HG02610 (cell line): ENCODE data around the gene ACBD7.

Source experiments
- ATAC-seq: cut with Tn5 transposase; IDR thresholded peaks from one replicate; pipeline ENCODE4 v1.9.1; 2021; ENCODE audit warnings: mild to moderate bottlenecking, moderate library complexity; ENCODE audit not compliant: unreplicated experiment

ACBD7 gene

GRCh38 chr10:15088428-15089261 lies at the start of gene ACBD7:
Gene ACBD7, minus strand, starts transcription at chr10:15088776. Its CDS starts 48 bp downstream, at chr10:15088728.
- ATAC-seq = peak; percentile 98

- no peak for ATAC-seq
Measured at GRCh38 chr10:15137636-15138035, 49.1 kb upstream of the ACBD7 start.

GRCh38 chr10:15137036-15137359 lies 48.4 kb upstream of the ACBD7 start:
- ATAC-seq = no peak

- ATAC-seq = no peak
Measured at GRCh38 chr10:15136129-15137035, 47.8 kb upstream of the ACBD7 start.

GRCh38 chr10:15131330-15131729 lies 42.8 kb upstream of the ACBD7 start:
- ATAC-seq = no peak

DNA sequence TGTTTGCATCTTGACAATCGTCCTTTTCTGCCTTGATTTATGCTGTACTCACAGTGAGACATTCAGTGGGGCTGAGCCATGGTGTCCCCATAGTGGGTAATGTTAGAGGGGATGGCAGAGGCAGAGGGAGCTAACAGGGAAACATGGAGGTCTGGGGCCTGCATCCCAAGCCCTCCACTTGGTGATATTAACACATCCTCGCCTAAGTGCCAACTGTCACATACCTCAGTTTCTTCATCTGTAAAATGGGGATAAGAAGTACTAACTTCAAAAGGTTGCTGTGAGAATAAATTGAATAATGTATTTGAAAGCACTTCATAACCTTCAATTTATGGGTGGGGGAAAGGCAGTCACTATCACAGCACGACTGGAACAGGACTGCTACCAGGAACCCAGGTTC lies 36.3 kb upstream of the ACBD7 start:
- no peak for ATAC-seq

DNA sequence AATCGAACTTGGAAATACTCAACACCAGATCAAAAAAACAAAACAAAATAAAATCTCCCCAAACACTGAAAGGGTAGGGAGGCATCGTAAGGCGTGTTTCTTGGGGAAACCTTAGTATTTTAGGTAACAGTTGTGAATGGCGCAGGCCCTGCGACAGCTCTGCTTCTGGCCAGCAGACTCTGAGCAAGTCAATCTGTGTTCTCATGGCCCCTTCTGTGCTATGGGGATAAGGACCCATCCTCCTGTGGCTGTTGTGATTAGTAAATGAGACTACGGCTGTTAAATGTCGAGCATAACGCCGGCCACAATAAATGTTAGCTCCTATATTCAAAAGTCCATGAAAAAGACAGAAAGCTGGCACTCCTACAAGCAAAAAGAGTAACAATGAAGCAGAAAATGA lies 35.6 kb upstream of the ACBD7 start:
- no peak for ATAC-seq

DNA sequence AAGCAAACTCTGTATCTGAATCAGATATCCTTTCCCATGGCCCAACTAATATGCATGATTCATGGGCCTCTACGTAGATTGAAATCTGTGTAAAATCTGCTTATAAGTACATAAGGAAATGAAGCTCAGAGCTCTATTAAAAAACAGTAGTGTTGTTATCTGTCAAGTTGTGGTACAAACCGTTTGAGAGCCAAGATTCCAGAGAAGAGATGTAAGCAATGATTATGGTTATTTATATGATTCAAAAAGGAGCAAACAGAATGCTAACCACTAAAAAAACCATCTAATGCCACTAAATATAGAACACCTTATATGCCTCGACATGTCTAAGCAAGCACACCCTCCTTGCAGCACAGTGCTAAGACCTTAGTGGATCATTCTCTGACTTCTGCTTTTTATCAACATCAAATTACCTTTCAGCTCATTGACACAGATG lies 35.2 kb upstream of the ACBD7 start:
- ATAC-seq = peak; percentile 44

DNA sequence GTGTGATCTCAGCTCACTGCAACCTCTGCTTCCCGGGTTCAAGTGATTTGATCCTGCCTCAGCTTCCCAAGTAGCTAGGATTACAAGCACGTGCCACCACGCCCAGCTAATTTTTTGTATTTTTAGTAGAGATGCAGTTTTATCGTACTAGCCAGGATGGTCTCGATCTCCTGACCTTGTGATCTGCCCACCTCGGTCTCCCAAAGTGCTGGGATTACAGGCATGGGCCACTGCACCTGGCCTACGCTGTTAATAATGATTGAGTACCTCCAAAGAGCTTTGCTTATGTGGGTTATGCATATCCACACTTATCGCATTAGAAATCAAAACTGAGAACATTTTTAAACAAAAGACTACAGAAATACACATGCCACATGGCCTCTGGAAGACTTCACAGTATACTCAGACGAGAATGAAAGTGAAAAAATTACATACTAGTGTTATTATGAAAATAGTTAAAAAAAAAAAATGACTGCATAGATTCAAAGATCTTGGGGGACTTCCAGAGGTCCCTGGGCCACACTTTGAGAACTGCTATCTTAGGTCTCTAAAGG lies 34.0 kb upstream of the ACBD7 start:
- ATAC-seq = peak; percentile 82

GRCh38 chr10:15121707-15122106 lies 33.1 kb upstream of the ACBD7 start:
- no peak for ATAC-seq

- no peak for ATAC-seq
Measured at GRCh38 chr10:15120523-15120922, 31.9 kb upstream of the ACBD7 start.

- no peak for ATAC-seq
Measured at GRCh38 chr10:15118615-15119014, 30.0 kb upstream of the ACBD7 start.

DNA sequence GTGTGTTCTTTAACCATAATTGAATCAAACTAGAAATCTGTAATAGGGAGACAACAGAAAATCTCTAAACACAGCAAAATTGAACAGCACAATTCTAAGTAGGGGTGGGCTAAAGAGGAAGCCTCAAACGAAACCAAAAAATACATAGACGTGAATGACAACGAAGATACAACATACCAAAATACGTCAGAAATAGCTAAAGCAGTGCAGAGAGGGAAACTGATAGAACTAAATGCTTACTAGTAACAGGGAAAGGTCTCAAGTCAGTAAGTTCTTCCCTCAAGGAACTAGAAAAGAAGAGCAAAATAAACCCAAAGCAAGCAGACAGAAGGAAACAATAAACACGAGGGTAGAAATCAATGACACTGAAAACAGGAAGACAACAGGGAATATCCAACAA lies 27.6 kb upstream of the ACBD7 start:
- ATAC-seq = no peak

GRCh38 chr10:15113766-15114165 lies 25.2 kb upstream of the ACBD7 start:
- ATAC-seq = no peak

DNA sequence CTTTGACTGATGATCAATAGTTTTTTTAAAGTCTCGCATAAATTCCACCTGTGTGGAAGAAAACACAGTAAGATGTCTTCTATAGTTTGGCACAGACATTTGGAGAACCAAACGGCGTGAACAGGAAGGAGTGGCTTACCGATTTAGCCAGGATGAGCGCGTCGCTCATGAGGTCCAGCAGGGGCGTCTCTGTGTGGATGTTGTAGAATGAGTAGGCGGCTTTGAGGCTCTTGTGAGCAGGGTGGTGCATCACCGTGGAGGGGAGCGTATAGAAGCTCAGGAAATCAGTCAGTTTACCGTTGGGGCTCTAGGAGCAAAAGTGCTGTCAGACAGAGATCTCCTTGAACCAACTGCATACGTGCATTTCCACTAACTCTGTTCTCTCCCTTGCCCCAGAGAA lies 24.1 kb upstream of the ACBD7 start:
- ATAC-seq = no peak

GRCh38 chr10:15106352-15107013 lies 17.9 kb upstream of the ACBD7 start:
- ATAC-seq = peak; percentile 84

GRCh38 chr10:15103513-15103912 lies 14.9 kb upstream of the ACBD7 start:
- ATAC-seq = no peak

- no peak for ATAC-seq
Measured at GRCh38 chr10:15099886-15100285, 11.3 kb upstream of the ACBD7 start.

DNA sequence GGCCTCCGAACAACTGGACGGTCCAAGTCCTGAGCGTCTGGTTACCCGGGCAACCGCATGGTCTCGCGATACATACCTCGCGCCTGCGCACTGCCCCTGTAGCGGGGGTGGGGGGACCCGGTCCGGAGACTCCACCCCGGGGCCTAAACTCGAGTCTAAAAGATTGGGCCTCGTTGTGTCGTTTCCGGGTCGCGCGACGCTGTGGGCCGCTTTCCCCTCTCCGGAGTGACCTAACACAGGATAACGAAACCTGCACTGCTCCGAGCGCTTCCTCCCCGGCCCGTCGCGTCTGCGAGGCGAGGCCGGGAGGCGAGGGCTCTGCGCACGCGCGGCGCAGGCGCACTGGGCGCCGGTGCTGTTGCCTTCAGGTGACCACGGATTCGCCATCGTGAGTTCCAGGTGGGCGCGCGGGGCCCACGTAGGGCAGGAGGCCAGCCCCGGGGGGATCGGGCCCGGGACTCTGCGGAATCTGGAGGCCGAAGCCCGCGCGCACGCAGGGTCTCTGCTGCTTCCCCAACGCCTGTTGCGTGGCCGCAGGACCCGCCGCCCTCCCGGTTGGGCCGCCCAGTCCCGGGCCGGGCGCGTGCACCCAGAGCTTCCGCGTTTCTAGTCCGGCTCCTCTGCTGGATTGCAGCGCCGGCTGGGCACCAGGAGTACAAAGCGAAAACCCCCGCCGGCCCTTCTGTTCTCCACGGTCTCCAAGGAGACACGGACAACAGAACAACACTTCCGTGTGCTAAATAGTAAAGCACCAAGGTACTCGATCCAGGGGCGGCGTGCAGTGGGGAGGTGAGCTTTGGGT lies 8.6 kb upstream of the ACBD7 start, which contains the start of gene RPP38:
TSS of gene RPP38 (plus strand) at position 345 of the 802 bp plus-strand sequence. CDS start 5,960 bp downstream, outside the sequence.
- peak; percentile 86 for ATAC-seq

DNA sequence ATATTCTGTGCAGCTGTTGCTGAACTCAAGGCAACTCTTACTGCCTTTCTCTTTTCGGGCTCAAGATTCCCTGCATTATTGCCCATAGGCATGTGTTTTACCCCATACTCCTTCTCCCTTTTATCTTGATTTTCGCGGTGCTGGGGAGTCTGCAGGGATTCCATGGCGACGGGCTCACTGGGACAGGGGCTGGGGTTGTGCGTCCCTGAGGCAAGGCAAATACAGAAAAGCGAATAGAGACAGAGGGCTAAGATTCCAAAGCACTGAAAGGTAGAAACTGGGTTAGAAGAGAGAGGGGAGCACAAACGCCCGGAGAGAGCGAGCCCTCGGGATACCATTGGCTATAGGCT lies 8.1 kb upstream of the ACBD7 start:
- ATAC-seq = peak; percentile 11
